Measurements from ENCODE around the gene GALNT9.
"Not testable (repeated sequence)": the region's sequence is repeated elsewhere in the genome, so short reads cannot be mapped to it uniquely, and the experiment has no call there.

The GALNT9 gene

GRCh38 chr12:132210223-132211055, 119.0 kb downstream of the GALNT9 start:
- DNase-seq = no peak

DNA sequence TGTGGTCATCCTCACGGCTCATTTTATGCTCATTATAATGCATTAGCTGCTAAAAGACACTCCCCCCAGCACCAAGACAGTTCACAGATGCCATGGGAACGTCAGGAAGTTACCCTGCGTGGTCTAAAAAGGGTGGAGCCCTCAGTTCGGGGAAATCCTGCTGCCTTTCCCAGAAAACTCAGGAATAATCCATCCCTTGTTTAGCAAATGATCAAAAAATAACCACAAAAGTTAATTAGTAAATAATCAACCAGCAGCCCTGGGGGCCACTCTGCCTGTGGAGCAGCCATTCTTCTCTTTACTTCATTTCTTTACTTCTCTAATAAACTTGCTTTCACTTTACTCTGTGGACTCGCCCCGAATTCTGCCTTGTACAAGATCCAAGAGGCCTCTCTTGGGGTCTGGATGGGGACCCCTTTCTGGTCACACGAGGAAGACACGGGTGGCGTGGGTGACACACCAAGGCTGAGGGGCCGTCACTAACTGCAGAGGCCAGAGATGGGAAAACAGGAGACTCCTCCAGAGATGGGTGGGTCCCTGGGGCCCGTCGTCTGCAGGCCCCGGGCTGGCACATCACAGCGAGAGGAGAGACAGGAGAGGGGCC, 119.7 kb downstream of the GALNT9 start:
- DNase-seq = no peak

GRCh38 chr12:132208153-132208823, 121.1 kb downstream of the GALNT9 start:
- DNase-seq = no peak

- no peak for DNase-seq
Observed at GRCh38 chr12:132207083-132207775, 122.2 kb downstream of the GALNT9 start.

GRCh38 chr12:132206046-132206434, 123.3 kb downstream of the GALNT9 start:
- DNase-seq = no peak

- DNase-seq = no peak
Observed at GRCh38 chr12:132205271-132206045, 123.9 kb downstream of the GALNT9 start.

- DNase-seq = no peak
Observed at GRCh38 chr12:132204793-132205270, 124.6 kb downstream of the GALNT9 start.

DNA sequence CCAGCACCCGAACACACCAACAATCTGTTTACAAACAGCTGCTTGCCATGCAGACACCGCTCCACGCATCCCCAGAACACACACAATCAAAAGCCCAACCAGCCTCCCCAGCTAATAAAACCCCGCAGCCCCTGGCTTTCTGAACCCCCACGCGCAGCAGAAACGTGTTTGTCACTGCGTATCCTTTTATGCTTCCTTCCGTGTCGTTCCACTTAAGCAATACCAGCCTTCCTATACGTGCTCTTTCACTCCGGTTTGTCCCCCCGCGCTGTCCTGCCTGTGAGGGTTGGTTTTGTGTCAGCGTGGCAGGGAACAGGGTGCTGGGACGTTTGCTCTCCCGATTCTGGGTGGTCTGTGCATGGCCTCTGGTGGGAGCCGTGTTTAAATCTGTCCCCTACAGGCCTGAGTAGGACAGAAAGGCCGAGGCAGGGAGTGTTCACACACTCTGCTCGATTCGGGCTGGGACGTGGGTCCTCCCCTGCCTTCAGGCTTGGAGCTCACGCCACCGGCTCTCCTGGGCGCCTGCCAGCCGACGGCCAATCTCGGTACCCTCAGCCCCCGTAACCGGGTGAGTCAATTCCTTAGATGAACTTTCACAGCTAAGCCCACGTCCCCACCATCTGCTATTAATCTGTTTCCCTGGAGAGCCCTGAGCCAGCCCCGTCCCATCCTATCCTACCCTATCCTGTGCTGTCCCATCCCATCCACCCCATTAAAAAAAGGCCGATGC, 125.2 kb downstream of the GALNT9 start:
- no peak for DNase-seq

DNA sequence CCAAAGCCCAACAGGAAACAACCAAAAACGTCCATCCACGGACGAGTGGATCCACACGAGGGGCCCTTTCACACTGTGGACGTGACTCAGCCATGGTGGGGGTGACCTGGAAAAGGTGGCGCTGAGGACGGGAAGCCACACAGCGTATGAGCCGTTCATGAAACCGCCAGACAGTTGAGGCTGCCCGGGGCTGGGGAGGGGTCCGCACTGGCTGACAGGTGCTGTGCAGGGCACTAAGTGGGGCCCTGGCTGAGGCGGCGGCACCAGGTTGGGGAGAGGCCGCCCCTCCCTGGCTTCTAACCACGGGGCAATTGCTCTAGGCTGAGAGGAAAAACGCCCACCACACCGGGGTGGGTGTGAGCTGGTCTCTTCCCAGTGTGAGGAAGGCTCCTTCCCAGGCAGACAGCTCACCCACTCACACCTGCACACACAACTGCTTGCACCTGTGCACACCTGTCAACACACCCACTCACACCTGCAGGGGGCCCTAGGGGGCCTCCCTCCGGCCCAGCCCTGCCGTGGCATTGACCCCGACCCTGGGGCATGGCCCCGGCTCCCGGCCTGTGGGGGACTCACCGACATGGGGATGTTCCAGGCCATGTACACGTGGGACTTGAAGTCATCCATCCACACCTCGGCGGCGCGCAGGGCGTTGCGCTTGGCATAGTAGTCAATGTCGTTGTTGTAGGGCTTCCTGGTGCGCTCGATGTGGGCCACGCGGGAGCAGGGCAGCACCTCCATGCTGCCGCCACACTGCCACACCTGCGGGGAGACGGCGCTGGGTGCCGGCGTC, 126.3 kb downstream of the GALNT9 start:
- DNase-seq = no peak

GRCh38 chr12:132201391-132202120, 127.8 kb downstream of the GALNT9 start:
- DNase-seq = no peak

GRCh38 chr12:132200800-132201199, 128.6 kb downstream of the GALNT9 start:
- no peak for DNase-seq

GRCh38 chr12:132199526-132200319, 129.7 kb downstream of the GALNT9 start:
- no peak for DNase-seq

DNA sequence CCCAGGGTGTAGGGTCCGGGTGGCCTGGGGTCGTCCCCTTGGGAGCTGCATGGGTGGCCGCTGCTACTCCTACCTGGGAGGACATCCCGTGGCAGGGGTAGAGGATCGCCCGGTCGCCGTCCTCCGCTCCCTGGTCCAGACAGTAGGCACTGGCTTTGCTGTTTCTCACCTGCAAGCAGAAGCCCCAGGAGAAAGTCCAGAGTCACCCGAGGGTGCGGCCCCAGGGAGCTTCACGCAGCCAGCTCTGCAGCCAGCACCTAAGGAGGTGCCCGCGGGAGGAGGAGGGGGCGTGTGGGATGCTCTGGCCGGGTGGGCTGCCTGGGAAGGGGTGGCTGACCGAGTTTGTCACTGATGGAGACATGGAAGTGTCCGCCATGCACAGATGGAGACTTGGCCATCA, 130.3 kb downstream of the GALNT9 start:
- no peak for DNase-seq

DNA sequence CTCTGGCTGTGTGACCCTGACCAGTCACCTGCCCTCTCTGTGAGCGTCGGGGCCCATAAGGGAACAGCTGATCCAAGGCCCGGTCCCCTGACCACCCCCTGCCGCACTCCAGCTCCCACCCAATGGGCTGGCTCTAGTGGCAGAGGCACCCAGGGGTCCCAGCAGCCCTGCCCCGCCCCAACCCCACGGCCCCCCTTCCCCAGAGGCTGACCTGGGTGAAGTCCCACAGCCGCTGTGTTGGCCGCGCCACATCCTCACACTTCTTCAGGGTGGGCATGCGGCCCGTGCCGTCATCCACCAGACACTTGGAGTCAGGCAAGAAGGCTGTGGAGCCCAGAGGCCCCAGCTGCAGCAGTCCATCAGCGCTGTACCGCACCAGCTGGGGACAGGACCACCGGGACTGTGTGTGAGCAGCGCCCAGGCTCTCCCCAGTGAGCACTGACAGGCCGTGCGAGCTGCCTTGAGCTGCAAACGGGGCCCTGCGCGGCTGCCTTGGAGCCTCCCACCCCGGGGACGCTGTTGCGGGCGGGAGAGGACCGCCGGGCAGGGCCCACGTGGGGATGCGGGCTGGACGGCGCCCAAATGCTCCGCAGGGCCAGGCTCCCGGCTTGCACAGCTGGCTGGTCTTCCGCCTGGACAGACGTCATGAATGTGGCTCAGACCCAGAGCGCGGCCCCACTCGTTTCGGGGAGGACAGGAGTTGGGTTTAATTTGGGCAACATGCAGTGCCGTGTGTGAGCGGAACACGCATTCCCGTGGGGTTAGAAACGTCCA, 131.6 kb downstream of the GALNT9 start:
- no peak for DNase-seq

- no peak for DNase-seq
Observed at GRCh38 chr12:132196873-132197390, 132.5 kb downstream of the GALNT9 start.

GRCh38 chr12:132196038-132196872, 133.1 kb downstream of the GALNT9 start:
- no peak for DNase-seq

GRCh38 chr12:132195242-132195641, 134.1 kb downstream of the GALNT9 start:
- DNase-seq = not testable (repeated sequence)
